PC-3 (cell line): ENCODE results near the gene PRM1.

Source experiments
- CTCF ChIP-seq: fragments of 300-600 bp; sonication (generic); conservative IDR thresholded peaks from 2 replicates; pipeline ENCODE4 v1.5.1; 2017; ENCODE audit warnings: antibody characterized with exemption, low read depth, mild to moderate bottlenecking, low read length
- EZH2 ChIP-seq: fragments of 300-600 bp; sonication (generic); IDR thresholded peaks from one replicate; pipeline ENCODE4 v1.6.1; 2017; ENCODE audit warnings: antibody characterized with exemption, mild to moderate bottlenecking, low read length; ENCODE audit not compliant: unreplicated experiment
- EZH2phosphoT487 ChIP-seq: fragments of 300-600 bp; sonication (generic); IDR thresholded peaks from 2 replicates; pipeline ENCODE4 v1.6.1; 2018; ENCODE audit warnings: mild to moderate bottlenecking, antibody characterized with exemption, low read length, borderline replicate concordance

GRCh38 chr16:11272484-11272883 lies 8.6 kb downstream of the PRM1 start:
- TF ChIP-seq CTCF (no peak), EZH2 (no peak), EZH2phosphoT487 (no peak)
